Measurements from ENCODE around the gene PTPRN2.

- TF ChIP-seq E2F6 (IDR thresholded peaks at IDR 0.05) (no peak), TCF12 (IDR thresholded peaks at IDR 0.05; ENCODE audit: low read depth, low read length) (no peak), ASH2L (IDR thresholded peaks at IDR 0.05; ENCODE audit: low read length) (no peak), SP1 (IDR thresholded peaks at IDR 0.05; ENCODE audit: low read depth, low read length) (no peak)
Measured at GRCh38 chr7:158006841-158007696, 580.6 kb downstream of the PTPRN2 start.

All from H1 (cell line).